Thoracic aorta (tissue), 2 donors: ENCODE results near the gene ASPDH. TPM values are rescaled to one million over a fixed set of nuclear protein-coding genes. Genes with fewer than 3 reads are reported as not detected.

Experiments used
- ATAC-seq: fragments of 150-250 bp; one replicate; pipeline ENCODE4 v1.8.0; 2017; ENCODE audit warnings: low read depth; ENCODE audit not compliant: insufficient number of reproducible peaks, low FRiP score
- DNase-seq: peaks from one replicate; pipeline ENCODE4 v3.0.0-alpha.2; 2020; ENCODE audit warnings: low spot score
- H3K27ac ChIP-seq, 2 donors: fragments of 200-600 bp; sonication (generic); 1 replicate in 1 of 2; 2 replicates in 1 of 2; pipeline ENCODE4 v1.5.1; 2016; ENCODE audit warnings: mild to moderate bottlenecking in 2 of 2, moderate library complexity in 2 of 2
- H3K27me3 ChIP-seq: fragments of 200-600 bp; sonication (generic); replicated peaks from 2 replicates; pipeline ENCODE4 v1.6.0; 2016; ENCODE audit warnings: mild to moderate bottlenecking; ENCODE audit not compliant: insufficient read depth
- H3K36me3 ChIP-seq: fragments of 200-600 bp; sonication (generic); one replicate; pipeline ENCODE4 v1.5.1; 2016
- H3K4me1 ChIP-seq, 2 donors: fragments of 200-600 bp; sonication (generic); 1 replicate in 1 of 2; 2 replicates in 1 of 2; pipeline versions ENCODE4 v1.5.1 to v1.6.0; 2016; ENCODE audit warnings: low read depth in 2 of 2, mild to moderate bottlenecking in 1 of 2; ENCODE audit not compliant: control insufficient read depth in 1 of 2
- H3K4me3 ChIP-seq: fragments of 200-600 bp; sonication (generic); 2 replicates; pipeline ENCODE4 v1.5.1; 2016; ENCODE audit warnings: mild to moderate bottlenecking
- H3K9me3 ChIP-seq: fragments of 200-600 bp; sonication (generic); 2 replicates; pipeline ENCODE4 v1.5.1; 2016
- CTCF ChIP-seq: fragments of 200-600 bp; sonication (generic); IDR thresholded peaks from one replicate; pipeline ENCODE4 v1.5.1; 2019; ENCODE audit warnings: antibody characterized with exemption
- total RNA-seq, 2 donors: library from RNA; depleted of rRNA; stranded (reverse); fragments of >200 nt; gene quantifications; one replicate each; pipeline versions ENCODE4 v1.1.0 to v1.2.3, GENCODE V29; 2016

ASPDH gene
- total RNA-seq, 2 donors from 2014 or later, result not detected

- Histone ChIP-seq H3K4me1 (no peaks in the 10 kb centered on the region), H3K36me3 (no peaks in the 10 kb centered on the region), H3K27me3 (no peaks in the 10 kb centered on the region), H3K4me3 (peak overlapping the region; percentile 64), H3K9me3 (no peaks in the 10 kb centered on the region), H3K27ac (peak overlapping the region in 1 of 2 donors; percentile 11)
- DNase-seq (no peak), ATAC-seq (no peak)
- no peak for TF ChIP-seq CTCF
Observed at GRCh38 chr19:50550594-50550966, 36.9 kb upstream of the ASPDH start.

GRCh38 chr19:50549927-50550593 is 36.3 kb upstream of the ASPDH start:
- TF ChIP-seq CTCF, result no peak
- H3K4me1 ChIP-seq, result no peaks in the 10 kb centered on the region
- no peaks in the 10 kb centered on the region for H3K27me3 ChIP-seq
- H3K27ac ChIP-seq, result peak overlapping the region in 1 of 2 donors; percentile 11
- H3K4me3 ChIP-seq, result peak overlapping the region; percentile 64
- ATAC-seq (no peak), DNase-seq (no peak)
- H3K36me3 ChIP-seq, result no peaks in the 10 kb centered on the region
- H3K9me3 ChIP-seq, result no peaks in the 10 kb centered on the region

GRCh38 chr19:50549059-50549926 is 35.6 kb upstream of the ASPDH start:
- Histone ChIP-seq H3K27ac (no peak overlapping the region), H3K27me3 (no peaks in the 10 kb centered on the region), H3K36me3 (no peaks in the 10 kb centered on the region), H3K9me3 (no peaks in the 10 kb centered on the region), H3K4me1 (no peaks in the 10 kb centered on the region), H3K4me3 (no peak overlapping the region)
- TF ChIP-seq CTCF, result no peak
- ATAC-seq, result no peak
- no peak for DNase-seq

- no peaks in the 10 kb centered on the region for H3K36me3 ChIP-seq
- no peak overlapping the region for H3K4me3 ChIP-seq
- H3K27me3 ChIP-seq, result no peaks in the 10 kb centered on the region
- no peaks in the 10 kb centered on the region for H3K4me1 ChIP-seq
- no peak for DNase-seq
- no peaks in the 10 kb centered on the region for H3K9me3 ChIP-seq
- H3K27ac ChIP-seq, result peak overlapping the region in 1 of 2 donors; percentile 47
- no peak for ATAC-seq
- no peak for TF ChIP-seq CTCF
Observed at GRCh38 chr19:50548191-50549058, 34.7 kb upstream of the ASPDH start.
